GM12801 (cell line): ENCODE measurements around the gene SLC12A7.

Experiments used
- CTCF ChIP-seq: IDR thresholded peaks from one replicate; pipeline ENCODE4 v1.5.1; 2011; ENCODE audit warnings: control low read depth; ENCODE audit not compliant: insufficient read length; ENCODE audit errors: extremely low read depth

The SLC12A7 gene

GRCh38 chr5:1133510-1134201 is 21.8 kb upstream of the SLC12A7 start:
- TF ChIP-seq CTCF = no peak

GRCh38 chr5:1133108-1133507 is 21.2 kb upstream of the SLC12A7 start:
- no peak for TF ChIP-seq CTCF

GRCh38 chr5:1132570-1132969 is 20.7 kb upstream of the SLC12A7 start:
- no peak for TF ChIP-seq CTCF

- no peak for TF ChIP-seq CTCF
Measured at GRCh38 chr5:1131726-1132125, 19.9 kb upstream of the SLC12A7 start.

GRCh38 chr5:1131191-1131621 is 19.3 kb upstream of the SLC12A7 start:
- TF ChIP-seq CTCF = no peak

GRCh38 chr5:1130218-1130946 is 18.5 kb upstream of the SLC12A7 start:
- no peak for TF ChIP-seq CTCF

- no peak for TF ChIP-seq CTCF
Measured at GRCh38 chr5:1129711-1130055, 17.8 kb upstream of the SLC12A7 start.
